Activated CD4-positive, alpha-beta memory T cell treated with anti-CD3 and anti-CD28 coated beads for 36 hours (primary cell): ENCODE measurements around the gene MCRS1. TPM values are rescaled to one million over a fixed set of nuclear protein-coding genes. Genes with fewer than 3 reads are reported as not detected.

Experiments used
- CTCF ChIA-PET: fragments of 350-600 bp; sonication (Branson Sonifier 250); formaldehyde crosslinking; loops from one replicate; lab custom pipeline; 2021; ENCODE audit warnings: antibody characterized with exemption, inconsistent platforms; lab: Charles Lee
- POLR2A ChIA-PET: fragments of 350-600 bp; sonication (Branson Sonifier 250); formaldehyde crosslinking; loops from one replicate; lab custom pipeline; 2021; ENCODE audit warnings: antibody characterized with exemption; lab: Charles Lee
- DNase-seq: peaks from one replicate; pipeline ENCODE4 v3.0.0-alpha.2; 2020
- H3K27ac Mint-ChIP-seq: one replicate; pipeline ENCODE4 v1.8.0; 2021; ENCODE audit warnings: mixed read lengths
- H3K27me3 Mint-ChIP-seq: one replicate; pipeline ENCODE4 v1.8.0; 2021; ENCODE audit warnings: mixed read lengths
- H3K36me3 Mint-ChIP-seq: one replicate; pipeline ENCODE4 v1.8.0; 2021; ENCODE audit warnings: mixed read lengths
- H3K4me1 Mint-ChIP-seq: one replicate; pipeline ENCODE4 v1.8.0; 2021; ENCODE audit warnings: low read depth, mixed read lengths
- H3K4me3 Mint-ChIP-seq: one replicate; pipeline ENCODE4 v1.8.0; 2021; ENCODE audit warnings: mild to moderate bottlenecking, mixed read lengths
- H3K9me3 Mint-ChIP-seq: one replicate; pipeline ENCODE4 v1.8.0; 2021; ENCODE audit warnings: mixed read lengths
- intact Hi-C: fragments of 100-400 bp; cut with micrococcal nuclease; formaldehyde crosslinking; loops from one replicate; pipeline ENCODE4 v1.15.1; 2023
- total RNA-seq, 2 experiments: library from RNA; stranded (reverse); gene quantifications; one replicate each; pipeline ENCODE4 v1.2.3, GENCODE V29; 2021

Gene MCRS1
- total RNA-seq, 2 experiments from 2014 or later, result 52.3 to 56.8 TPM

DNA sequence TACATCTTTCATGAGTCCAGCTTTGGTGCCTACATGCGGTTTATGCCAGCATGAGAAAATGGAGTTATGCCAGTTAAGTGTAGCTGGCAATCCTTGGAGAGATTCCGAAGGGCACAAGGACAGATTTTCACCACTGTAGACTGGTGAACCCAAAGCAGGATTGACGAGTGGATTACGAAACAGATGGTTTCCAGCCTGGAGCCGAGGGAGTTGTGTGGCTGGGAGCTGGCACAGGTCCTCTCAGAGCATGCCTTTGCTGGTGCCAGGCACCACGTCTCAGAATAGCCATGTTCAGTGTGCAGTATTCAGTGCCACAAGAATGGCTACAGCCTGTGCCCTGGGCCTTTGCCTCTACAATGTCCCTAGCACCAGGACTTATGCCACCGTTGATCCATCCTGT, 15.9 kb downstream of the MCRS1 start:
- H3K4me3 Mint-ChIP-seq, result no peak overlapping the region
- no peak overlapping the region for H3K27ac Mint-ChIP-seq
- H3K4me1 Mint-ChIP-seq, result peaks cover 9% of the 10 kb centered on the region
- intact Hi-C loops, result no loop called here
- ChIA-PET POLR2A (interaction anchor here (2.6 kb wide), 1 partner anchor 15 kb away, joined by 7 read pairs; the partner anchor contains the start of gene MCRS1), CTCF (interaction anchor here (0.8 to 4.3 kb wide), 4 partner anchors 10 to 205 kb away, joined by 3 to 23 read pairs (median 8); partner anchors contain the start of gene DNAJC22)
- no peaks in the 10 kb centered on the region for H3K9me3 Mint-ChIP-seq
- no peaks in the 10 kb centered on the region for H3K36me3 Mint-ChIP-seq
- H3K27me3 Mint-ChIP-seq, result peaks cover 16% of the 10 kb centered on the region
- no peak for DNase-seq

DNA sequence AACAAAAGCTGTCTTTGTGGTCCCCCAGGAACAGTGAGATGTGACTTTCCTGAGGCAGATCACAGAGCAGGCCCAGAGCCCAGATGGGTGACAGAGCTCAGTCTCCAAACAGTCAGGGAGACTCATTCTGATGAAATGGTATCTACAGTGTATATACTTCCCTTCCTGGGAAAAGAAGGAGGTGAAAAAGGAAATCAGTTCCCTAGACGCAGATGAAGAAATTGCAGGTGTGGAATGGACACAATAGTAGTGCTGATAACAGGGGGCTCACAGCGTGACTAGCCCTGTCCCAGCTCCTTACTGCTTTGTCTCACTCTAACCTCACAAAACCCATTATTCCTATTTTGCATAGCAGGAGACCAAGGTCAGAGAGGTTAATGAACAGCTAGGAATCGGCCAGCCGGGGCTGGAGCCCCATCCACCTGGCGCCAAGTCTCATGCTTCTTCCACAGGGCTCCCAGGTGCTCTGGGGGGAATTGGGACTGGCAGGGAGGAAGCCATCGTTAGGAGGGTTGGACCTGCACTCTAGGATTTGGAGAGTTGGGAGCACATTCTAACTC, 17.2 kb downstream of the MCRS1 start:
- H3K4me3 Mint-ChIP-seq, result no peak overlapping the region
- no peaks in the 10 kb centered on the region for H3K36me3 Mint-ChIP-seq
- H3K9me3 Mint-ChIP-seq, result no peaks in the 10 kb centered on the region
- peaks cover 16% of the 10 kb centered on the region for H3K27me3 Mint-ChIP-seq
- POLR2A ChIA-PET, result no interaction called here
- no peak overlapping the region for H3K27ac Mint-ChIP-seq
- CTCF ChIA-PET, result interaction anchor here (0.6 to 4.3 kb wide), 3 partner anchors 30 to 193 kb away, joined by 3 to 13 read pairs (median 4); no protein-coding TSS in a partner anchor
- H3K4me1 Mint-ChIP-seq, result peaks cover 9% of the 10 kb centered on the region
- intact Hi-C loops, result no loop called here
- no peak for DNase-seq

DNA sequence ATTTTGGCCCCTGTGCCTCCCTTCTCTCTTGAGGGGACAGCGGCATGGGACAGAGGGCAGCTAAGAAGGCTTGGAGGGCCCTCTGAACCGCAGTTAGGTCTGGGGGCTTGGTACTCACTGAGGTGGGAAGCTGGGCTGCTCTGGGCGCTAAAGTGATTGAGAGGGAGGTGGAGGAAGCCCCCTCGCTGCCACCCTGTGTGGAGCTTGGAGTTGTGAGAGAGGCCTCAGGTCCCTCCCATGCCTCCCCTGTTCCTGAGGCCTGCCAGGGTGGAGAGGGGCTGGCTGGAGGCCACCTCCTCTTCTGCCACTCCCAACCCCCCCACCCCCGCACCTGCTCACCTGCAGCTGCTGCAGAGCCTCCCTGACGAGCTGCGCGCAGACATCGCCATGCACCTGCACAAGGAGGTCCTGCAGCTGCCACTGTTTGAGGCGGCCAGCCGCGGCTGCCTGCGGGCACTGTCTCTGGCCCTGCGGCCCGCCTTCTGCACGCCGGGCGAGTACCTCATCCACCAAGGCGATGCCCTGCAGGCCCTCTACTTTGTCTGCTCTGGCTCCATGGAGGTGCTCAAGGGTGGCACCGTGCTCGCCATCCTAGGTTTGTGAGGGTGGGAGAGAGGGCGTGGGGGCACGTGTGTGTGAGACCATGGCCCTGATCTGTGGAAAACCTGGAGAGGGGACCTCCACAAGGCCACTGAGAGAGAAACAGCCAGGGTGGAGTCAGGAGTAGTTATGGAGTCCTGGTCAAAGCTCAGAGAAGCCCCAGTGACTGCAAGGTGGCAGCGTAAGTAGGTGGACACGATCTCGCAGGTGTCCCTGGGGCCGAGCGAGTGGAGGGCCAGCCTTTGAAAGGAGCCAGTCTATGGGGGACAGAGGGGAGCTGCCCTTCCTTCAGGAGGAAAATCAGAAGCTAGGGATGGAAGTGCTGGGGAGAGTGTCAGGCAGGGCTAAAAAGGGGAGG, 17.9 kb downstream of the MCRS1 start:
- ChIA-PET CTCF (interaction anchor here (0.6 to 1.5 kb wide), 2 partner anchors 91 to 192 kb away, joined by 3 to 4 read pairs; no protein-coding TSS in a partner anchor), POLR2A (interaction anchor here (1.1 kb wide), 1 partner anchor 8 kb away, joined by 3 read pairs; no protein-coding TSS in a partner anchor)
- no peaks in the 10 kb centered on the region for H3K36me3 Mint-ChIP-seq
- H3K27me3 Mint-ChIP-seq, result peaks cover 16% of the 10 kb centered on the region
- H3K27ac Mint-ChIP-seq, result no peak overlapping the region
- intact Hi-C loops, result no loop called here
- H3K9me3 Mint-ChIP-seq, result no peaks in the 10 kb centered on the region
- no peak for DNase-seq
- no peak overlapping the region for H3K4me3 Mint-ChIP-seq
- peaks cover 9% of the 10 kb centered on the region for H3K4me1 Mint-ChIP-seq

DNA sequence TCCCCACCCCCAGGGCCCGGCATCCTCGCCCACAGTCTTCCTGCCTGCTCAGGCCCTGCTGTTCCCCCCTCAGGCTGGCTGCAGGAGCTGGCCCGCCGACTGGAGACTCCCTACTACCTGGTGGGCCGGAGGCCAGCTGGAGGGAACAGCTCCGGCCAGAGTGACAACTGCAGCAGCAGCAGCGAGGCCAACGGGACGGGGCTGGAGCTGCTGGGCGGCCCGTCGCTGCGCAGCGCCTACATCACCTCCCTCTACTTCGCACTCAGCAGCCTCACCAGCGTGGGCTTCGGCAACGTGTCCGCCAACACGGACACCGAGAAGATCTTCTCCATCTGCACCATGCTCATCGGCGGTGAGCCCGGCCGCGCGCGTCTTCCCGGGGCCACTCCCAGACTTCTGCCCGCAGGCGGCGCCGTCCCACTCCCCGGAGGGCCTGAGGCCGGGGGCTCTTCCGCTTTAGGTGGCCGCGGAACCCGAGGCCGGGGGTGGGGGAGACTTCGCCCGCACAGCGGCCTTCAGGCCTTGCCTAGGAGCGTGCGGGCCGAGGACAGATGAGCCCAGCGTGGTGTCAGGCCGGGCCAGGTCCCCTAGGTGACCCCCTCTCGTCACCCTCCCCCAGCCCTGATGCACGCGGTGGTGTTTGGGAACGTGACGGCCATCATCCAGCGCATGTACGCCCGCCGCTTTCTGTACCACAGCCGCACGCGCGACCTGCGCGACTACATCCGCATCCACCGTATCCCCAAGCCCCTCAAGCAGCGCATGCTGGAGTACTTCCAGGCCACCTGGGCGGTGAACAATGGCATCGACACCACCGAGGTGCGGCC, 18.9 kb downstream of the MCRS1 start:
- DNase-seq, result peak; percentile 33
- Mint-ChIP-seq H3K9me3 (no peaks in the 10 kb centered on the region), H3K4me1 (peaks cover 9% of the 10 kb centered on the region), H3K36me3 (no peaks in the 10 kb centered on the region), H3K4me3 (peak overlapping the region; percentile 61), H3K27ac (no peak overlapping the region), H3K27me3 (peaks cover 16% of the 10 kb centered on the region)
- ChIA-PET POLR2A (interaction anchor here (1.1 kb wide), 1 partner anchor 9 kb away, joined by 3 read pairs; no protein-coding TSS in a partner anchor), CTCF (interaction anchor here (1.0 kb wide), 1 partner anchor 51 kb away, joined by 3 read pairs; no protein-coding TSS in a partner anchor)
- intact Hi-C loops, result no loop called here

DNA sequence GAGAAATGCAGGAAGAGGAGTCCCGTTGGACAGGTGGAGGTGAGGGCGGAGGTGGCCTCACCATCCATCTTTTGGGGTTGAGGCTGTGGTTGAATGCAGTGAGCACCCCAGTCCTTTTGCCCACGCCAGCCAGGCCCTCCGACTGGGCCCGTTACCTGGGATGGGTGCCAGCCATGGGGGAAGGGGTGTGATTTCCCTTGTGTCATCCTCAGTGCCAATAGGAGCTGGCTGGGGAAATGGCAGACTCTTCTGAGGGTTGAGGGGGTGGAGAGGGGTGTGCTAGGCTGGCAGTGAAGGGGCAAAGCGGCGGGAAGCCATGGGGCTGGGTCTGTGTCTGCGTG, 19.5 kb downstream of the MCRS1 start:
- ChIA-PET CTCF (interaction anchor here (1.0 kb wide), 1 partner anchor 52 kb away, joined by 3 read pairs; no protein-coding TSS in a partner anchor), POLR2A (no interaction called here)
- no peaks in the 10 kb centered on the region for H3K36me3 Mint-ChIP-seq
- H3K27ac Mint-ChIP-seq, result no peak overlapping the region
- intact Hi-C loops, result no loop called here
- DNase-seq, result no peak
- no peak overlapping the region for H3K4me3 Mint-ChIP-seq
- peaks cover 9% of the 10 kb centered on the region for H3K4me1 Mint-ChIP-seq
- H3K27me3 Mint-ChIP-seq, result peaks cover 16% of the 10 kb centered on the region
- no peaks in the 10 kb centered on the region for H3K9me3 Mint-ChIP-seq

DNA sequence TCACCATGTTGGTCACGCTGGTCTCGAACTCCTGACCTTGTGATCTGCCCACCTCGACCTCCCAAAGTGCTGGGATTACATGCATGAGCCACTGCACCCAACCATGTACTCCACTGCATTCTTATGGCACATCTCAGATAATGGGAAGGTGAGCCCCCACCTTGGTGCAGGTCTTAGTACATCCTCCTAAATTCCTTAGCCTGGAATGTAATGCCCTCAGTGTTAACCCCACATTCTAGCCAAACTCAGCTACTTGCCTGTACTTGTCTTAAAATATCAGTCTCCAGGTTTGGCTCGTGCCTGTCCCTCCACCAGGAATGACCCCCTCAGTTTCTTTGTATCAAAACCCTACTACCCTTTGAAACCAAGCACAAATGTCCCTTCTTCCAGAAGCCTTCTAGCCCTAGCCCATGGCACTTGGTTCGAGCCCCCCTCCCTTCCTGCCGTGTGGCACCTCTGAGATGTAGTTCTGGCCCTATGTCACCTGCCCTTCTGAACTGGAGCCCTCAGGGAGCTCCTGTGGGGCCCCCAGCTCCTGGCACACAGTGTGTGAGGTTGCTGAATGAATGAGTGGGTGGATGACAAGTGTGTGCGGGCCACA, 20.8 kb downstream of the MCRS1 start:
- POLR2A ChIA-PET, result no interaction called here
- peaks cover 16% of the 10 kb centered on the region for H3K27me3 Mint-ChIP-seq

DNA sequence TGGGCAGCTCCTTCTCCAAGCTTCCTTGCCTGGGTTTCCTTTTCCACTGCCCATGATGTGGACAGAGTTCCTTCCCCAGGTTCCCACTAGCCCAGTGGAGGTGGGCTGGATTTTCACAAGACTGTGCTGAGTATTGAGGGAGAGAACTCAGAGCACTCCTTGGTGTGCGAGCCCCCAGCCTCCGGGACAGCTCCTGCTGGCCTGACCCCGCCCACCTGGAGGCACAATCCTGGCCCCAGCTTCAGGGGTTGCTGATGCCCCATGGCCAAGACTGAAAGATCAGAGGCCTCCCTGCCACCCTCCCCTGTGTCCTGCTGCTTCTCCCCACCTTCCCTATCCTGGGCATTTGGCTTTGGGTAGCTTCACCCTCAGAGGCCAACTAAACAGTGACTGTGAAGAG, 21.5 kb downstream of the MCRS1 start:
- no peaks in the 10 kb centered on the region for H3K9me3 Mint-ChIP-seq
- H3K27me3 Mint-ChIP-seq, result peaks cover 16% of the 10 kb centered on the region
- no peaks in the 10 kb centered on the region for H3K36me3 Mint-ChIP-seq
- no peak overlapping the region for H3K4me3 Mint-ChIP-seq
- ChIA-PET CTCF (interaction anchor here (0.8 kb wide), 1 partner anchor 98 kb away, joined by 3 read pairs; no protein-coding TSS in a partner anchor), POLR2A (no interaction called here)
- peaks cover 9% of the 10 kb centered on the region for H3K4me1 Mint-ChIP-seq
- no peak overlapping the region for H3K27ac Mint-ChIP-seq
- intact Hi-C loops, result no loop called here
- DNase-seq, result no peak

More for the DNA sequence above, 20.8 kb downstream of the MCRS1 start:
- Mint-ChIP-seq H3K9me3 (no peaks in the 10 kb centered on the region), H3K4me1 (peaks cover 9% of the 10 kb centered on the region), H3K27ac (no peak overlapping the region), H3K36me3 (no peaks in the 10 kb centered on the region), H3K4me3 (no peak overlapping the region)
- no peak for DNase-seq
- intact Hi-C loops, result no loop called here
- CTCF ChIA-PET, result interaction anchor here (0.7 to 0.8 kb wide), 2 partner anchors 20 to 98 kb away, joined by 3 read pairs; no protein-coding TSS in a partner anchor

DNA sequence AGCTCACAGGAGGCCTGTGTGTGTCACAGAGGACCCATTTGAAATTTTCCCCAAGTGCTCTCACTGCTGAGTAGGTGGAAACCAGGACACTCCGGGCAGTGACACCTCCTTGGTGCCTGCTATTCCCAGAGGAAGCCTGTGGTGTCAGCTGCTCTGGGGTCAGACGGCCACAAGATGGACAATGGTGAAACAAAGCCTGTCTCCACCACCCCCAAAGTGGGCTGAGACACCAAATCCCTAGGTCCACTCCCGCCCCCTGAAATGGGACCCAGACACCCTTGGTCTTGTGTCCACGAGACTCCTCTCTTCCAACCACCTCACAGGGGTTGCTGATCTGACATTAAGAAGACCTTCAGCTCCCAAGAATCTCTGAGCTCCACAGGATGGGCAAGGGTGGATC, 22.1 kb downstream of the MCRS1 start:
- no peak overlapping the region for H3K4me3 Mint-ChIP-seq
- intact Hi-C loops, result no loop called here
- ChIA-PET CTCF (no interaction called here), POLR2A (no interaction called here)
- no peak overlapping the region for H3K27ac Mint-ChIP-seq
- DNase-seq, result no peak
- no peaks in the 10 kb centered on the region for H3K36me3 Mint-ChIP-seq
- H3K4me1 Mint-ChIP-seq, result peaks cover 9% of the 10 kb centered on the region
- H3K9me3 Mint-ChIP-seq, result no peaks in the 10 kb centered on the region
- peaks cover 14% of the 10 kb centered on the region for H3K27me3 Mint-ChIP-seq

DNA sequence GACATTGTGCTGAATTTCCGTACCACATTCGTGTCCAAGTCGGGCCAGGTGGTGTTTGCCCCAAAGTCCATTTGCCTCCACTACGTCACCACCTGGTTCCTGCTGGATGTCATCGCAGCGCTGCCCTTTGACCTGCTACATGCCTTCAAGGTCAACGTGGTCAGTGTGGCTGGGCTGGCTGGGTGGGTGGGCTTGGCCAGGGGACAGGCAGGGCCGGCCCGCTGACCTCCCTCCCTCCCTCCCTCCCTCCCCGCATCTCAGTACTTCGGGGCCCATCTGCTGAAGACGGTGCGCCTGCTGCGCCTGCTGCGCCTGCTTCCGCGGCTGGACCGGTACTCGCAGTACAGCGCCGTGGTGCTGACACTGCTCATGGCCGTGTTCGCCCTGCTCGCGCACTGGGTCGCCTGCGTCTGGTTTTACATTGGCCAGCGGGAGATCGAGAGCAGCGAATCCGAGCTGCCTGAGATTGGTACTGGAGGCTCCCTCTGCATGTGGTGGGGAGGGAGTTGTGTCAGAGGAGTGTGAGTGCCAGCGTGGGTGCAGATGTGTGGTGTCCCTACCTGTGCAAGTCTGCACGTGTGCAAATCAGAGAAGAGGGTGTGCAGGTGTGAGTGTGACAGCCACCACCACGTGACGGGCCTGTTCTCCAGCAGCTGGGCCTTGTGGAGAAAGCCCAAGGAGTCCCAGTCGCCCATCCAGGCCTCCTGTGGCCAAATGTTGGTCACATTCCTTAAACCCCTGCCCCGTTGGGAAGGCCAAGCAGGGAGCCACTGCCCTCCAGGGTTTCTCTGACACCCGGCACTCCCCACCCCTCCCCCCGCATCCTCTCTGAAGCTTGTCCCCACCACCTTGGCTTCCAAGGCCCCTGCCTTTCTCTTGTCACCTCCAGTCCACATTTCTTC, 23.8 kb downstream of the MCRS1 start:
- H3K27me3 Mint-ChIP-seq, result peaks cover 22% of the 10 kb centered on the region
- no peak for DNase-seq
- no peaks in the 10 kb centered on the region for H3K9me3 Mint-ChIP-seq
- ChIA-PET CTCF (interaction anchor here (0.6 to 1.8 kb wide), 3 partner anchors 9 to 634 kb away, joined by 3 to 7 read pairs (median 3); no protein-coding TSS in a partner anchor), POLR2A (no interaction called here)
- H3K4me3 Mint-ChIP-seq, result no peak overlapping the region
- H3K4me1 Mint-ChIP-seq, result peaks cover 13% of the 10 kb centered on the region
- intact Hi-C loops, result no loop called here
- no peaks in the 10 kb centered on the region for H3K36me3 Mint-ChIP-seq
- H3K27ac Mint-ChIP-seq, result no peak overlapping the region

DNA sequence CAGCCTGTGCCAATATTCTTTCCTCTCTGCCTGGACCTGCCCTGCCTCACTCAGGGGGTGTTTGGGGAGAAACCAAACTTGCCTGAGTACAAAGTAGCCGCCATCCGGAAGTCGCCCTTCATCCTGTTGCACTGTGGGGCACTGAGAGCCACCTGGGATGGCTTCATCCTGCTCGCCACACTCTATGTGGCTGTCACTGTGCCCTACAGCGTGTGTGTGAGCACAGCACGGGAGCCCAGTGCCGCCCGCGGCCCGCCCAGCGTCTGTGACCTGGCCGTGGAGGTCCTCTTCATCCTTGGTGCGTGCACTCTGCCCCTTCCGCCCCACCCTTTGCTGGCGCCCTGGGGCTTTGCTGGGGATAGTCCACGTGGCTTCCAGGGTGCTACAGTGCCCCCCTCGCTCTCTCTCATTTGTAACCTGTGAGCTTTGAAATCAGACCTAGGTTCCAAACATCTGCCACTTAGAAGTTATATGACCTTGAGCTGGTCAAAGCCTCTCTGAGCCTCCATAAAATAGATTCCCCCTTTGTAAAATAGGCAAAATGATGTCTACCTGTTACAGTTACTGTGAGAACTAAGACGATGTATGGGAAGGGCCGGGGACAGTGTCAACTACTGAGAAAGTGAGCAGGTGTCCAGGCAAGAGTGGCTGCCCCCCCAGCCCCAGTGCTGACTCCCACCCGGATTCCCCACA, 24.6 kb downstream of the MCRS1 start:
- Mint-ChIP-seq H3K36me3 (no peaks in the 10 kb centered on the region), H3K4me1 (peaks cover 7% of the 10 kb centered on the region), H3K4me3 (no peak overlapping the region), H3K27ac (no peak overlapping the region), H3K9me3 (no peaks in the 10 kb centered on the region), H3K27me3 (peaks cover 20% of the 10 kb centered on the region)
- DNase-seq, result no peak
- ChIA-PET POLR2A (no interaction called here), CTCF (interaction anchor here (1.8 kb wide), 1 partner anchor 255 kb away, joined by 3 read pairs; no protein-coding TSS in a partner anchor)
- intact Hi-C loops, result no loop called here
